AG09319 (cell line): Measurements from ENCODE around the gene GSTCD.

Source experiments
- DNase-seq: peaks from one replicate; pipeline ENCODE4 v3.0.0-alpha.2; 2010; ENCODE audit warnings: low read depth; ENCODE audit errors: extremely low read depth
- CTCF ChIP-seq: IDR thresholded peaks from 2 replicates; pipeline ENCODE4 v1.5.1; 2011; ENCODE audit warnings: low read depth, mild to moderate bottlenecking, inconsistent platforms, low read length, moderate library complexity

GSTCD gene

GRCh38 chr4:105785792-105786191 lies 77.2 kb downstream of the GSTCD start:
- no peak for DNase-seq
- no peak for TF ChIP-seq CTCF

GRCh38 chr4:105786748-105787147 lies 78.2 kb downstream of the GSTCD start:
- no peak for TF ChIP-seq CTCF
- DNase-seq: no peak

GRCh38 chr4:105797225-105797624 lies 88.6 kb downstream of the GSTCD start:
- TF ChIP-seq CTCF: no peak
- DNase-seq: no peak

GRCh38 chr4:105805501-105806120 lies 97.0 kb downstream of the GSTCD start:
- no peak for DNase-seq
- TF ChIP-seq CTCF: no peak

- no peak for DNase-seq
- no peak for TF ChIP-seq CTCF
Measured at GRCh38 chr4:105807496-105807895, 98.9 kb downstream of the GSTCD start.

GRCh38 chr4:105808030-105808749 lies 99.6 kb downstream of the GSTCD start:
- no peak for DNase-seq
- no peak for TF ChIP-seq CTCF

- no peak for TF ChIP-seq CTCF
- DNase-seq: peak; percentile 67
Measured at GRCh38 chr4:105808750-105809041, 100.1 kb downstream of the GSTCD start.
